ENCODE data around the gene PNMA8B. TPM values are rescaled to one million over a fixed set of nuclear protein-coding genes. Genes with fewer than 3 reads are reported as not detected.

The PNMA8B gene
- total RNA-seq, 1 donor from 2014 or later, result 0.09 TPM

GRCh38 chr19:46503848-46504453 is 8.3 kb upstream of the PNMA8B start:
- peak overlapping the region; percentile 7 for H3K27ac Mint-ChIP-seq
- no peak overlapping the region for H3K9ac ChIP-seq
- H3K4me3 Mint-ChIP-seq, result no peak overlapping the region
- no peak for TF ChIP-seq CTCF (IDR thresholded peaks at IDR 0.05)
- no peak for TF ChIP-seq EZH2phosphoT487 (IDR thresholded peaks at IDR 0.05)
- no peaks in the 10 kb centered on the region for H3F3A ChIP-seq (ENCODE audit: low read depth)
- peak; percentile 1 for DNase-seq (ENCODE audit: low spot score)
- no peaks in the 10 kb centered on the region for H3K27me3 ChIP-seq
- H3K36me3 Mint-ChIP-seq, result no peaks in the 10 kb centered on the region
- no peaks in the 10 kb centered on the region for H3K9me3 Mint-ChIP-seq
- no peaks in the 10 kb centered on the region for H3K4me1 ChIP-seq
- peaks cover 23% of the 10 kb centered on the region for H3K4me1 Mint-ChIP-seq
- no peaks in the 10 kb centered on the region for H3K79me2 ChIP-seq (ENCODE audit: low read depth)
- no peaks in the 10 kb centered on the region for H3K36me3 ChIP-seq
- no peak overlapping the region for H3K4me2 ChIP-seq
- H4K20me1 ChIP-seq (ENCODE audit: low read depth), result no peaks in the 10 kb centered on the region
- H3K27ac ChIP-seq, result no peak overlapping the region
- peaks cover 14% of the 10 kb centered on the region for H3K27me3 Mint-ChIP-seq (ENCODE audit: insufficient read depth, low read depth)
- no peak overlapping the region for H3K4me3 ChIP-seq
- H2AFZ ChIP-seq (replicated peaks), result no peak overlapping the region
- H3K9me3 ChIP-seq (ENCODE audit: low read depth), result no peaks in the 10 kb centered on the region

GRCh38 chr19:46502891-46503290 is 7.2 kb upstream of the PNMA8B start:
- H3K36me3 Mint-ChIP-seq, result no peaks in the 10 kb centered on the region
- H3K4me3 Mint-ChIP-seq, result no peak overlapping the region
- peak overlapping the region; percentile 61 for H3K27ac Mint-ChIP-seq
- Histone ChIP-seq H3K4me1 (no peaks in the 10 kb centered on the region), H3K79me2 (ENCODE audit: low read depth) (no peaks in the 10 kb centered on the region), H3F3A (ENCODE audit: low read depth) (no peaks in the 10 kb centered on the region), H3K4me2 (no peak overlapping the region), H3K9ac (no peak overlapping the region), H2AFZ (replicated peaks) (no peak overlapping the region), H3K36me3 (no peaks in the 10 kb centered on the region), H3K4me3 (no peak overlapping the region), H3K27me3 (no peaks in the 10 kb centered on the region), H3K27ac (no peak overlapping the region), H3K9me3 (ENCODE audit: low read depth) (no peaks in the 10 kb centered on the region), H4K20me1 (ENCODE audit: low read depth) (no peaks in the 10 kb centered on the region)
- peaks cover 30% of the 10 kb centered on the region for H3K4me1 Mint-ChIP-seq
- DNase-seq (ENCODE audit: low spot score), result no peak
- TF ChIP-seq EZH2 (IDR thresholded peaks at IDR 0.05), result no peak
- no peak for TF ChIP-seq CTCF (IDR thresholded peaks at IDR 0.05)
- no peak for TF ChIP-seq EZH2phosphoT487 (IDR thresholded peaks at IDR 0.05)
- H3K27me3 Mint-ChIP-seq (ENCODE audit: insufficient read depth, low read depth), result peaks cover 14% of the 10 kb centered on the region
- no peaks in the 10 kb centered on the region for H3K9me3 Mint-ChIP-seq

DNA sequence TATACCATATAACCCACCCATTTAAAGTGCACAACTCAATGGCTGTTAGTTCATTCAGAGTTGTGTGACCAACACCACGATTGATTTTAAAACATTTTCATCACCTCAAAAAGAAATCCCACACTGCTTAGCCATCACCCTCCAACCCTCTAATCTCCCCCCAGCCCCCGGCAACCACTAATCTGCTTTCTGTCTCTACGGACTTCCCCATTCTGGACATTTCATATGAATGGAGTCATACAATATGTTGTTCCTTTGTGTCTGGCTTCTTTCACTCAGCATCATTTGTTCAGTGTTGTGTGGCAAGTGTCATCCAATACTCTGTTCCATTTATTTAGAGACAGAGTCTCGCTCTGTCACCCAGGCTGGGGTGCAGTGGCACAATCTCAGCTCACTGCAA is 4.0 kb upstream of the PNMA8B start:
- Histone ChIP-seq H3K27me3 (peaks cover 7% of the 10 kb centered on the region), H3K4me3 (no peak overlapping the region), H2AFZ (replicated peaks) (no peak overlapping the region), H3K9me3 (ENCODE audit: low read depth) (no peaks in the 10 kb centered on the region), H3F3A (ENCODE audit: low read depth) (peaks cover 4% of the 10 kb centered on the region), H3K9ac (no peak overlapping the region), H3K27ac (no peak overlapping the region), H4K20me1 (ENCODE audit: low read depth) (no peaks in the 10 kb centered on the region), H3K4me2 (no peak overlapping the region), H3K36me3 (no peaks in the 10 kb centered on the region), H3K4me1 (peaks cover 11% of the 10 kb centered on the region), H3K79me2 (ENCODE audit: low read depth) (no peaks in the 10 kb centered on the region)
- H3K27ac Mint-ChIP-seq, result peak overlapping the region; percentile 29
- no peak for TF ChIP-seq CTCF (IDR thresholded peaks at IDR 0.05)
- no peak for TF ChIP-seq EZH2 (IDR thresholded peaks at IDR 0.05)
- no peak for TF ChIP-seq EZH2phosphoT487 (IDR thresholded peaks at IDR 0.05)
- H3K9me3 Mint-ChIP-seq, result peaks cover under 1% of the 10 kb centered on the region
- peak; percentile 1 for DNase-seq (ENCODE audit: low spot score)
- peaks cover 45% of the 10 kb centered on the region for H3K4me1 Mint-ChIP-seq
- peaks cover 8% of the 10 kb centered on the region for H3K27me3 Mint-ChIP-seq (ENCODE audit: insufficient read depth, low read depth)
- no peak overlapping the region for H3K4me3 Mint-ChIP-seq
- H3K36me3 Mint-ChIP-seq, result peaks cover under 1% of the 10 kb centered on the region
